HCT116 (cell line): ENCODE data around the gene TYMP. TPM values are rescaled to one million over a fixed set of nuclear protein-coding genes. Genes with fewer than 3 reads are reported as not detected.

Experiments used
- ATAC-seq: fragments of 200-7000 bp; cut with Tn5 transposase; 2 replicates; pipeline ENCODE4 v1.9.1; 2020; ENCODE audit warnings: mild to moderate bottlenecking, moderate library complexity
- BruUV-seq: library from RNA; stranded (reverse); fragments of 400-500 nt; replicated peaks from 2 replicates; lab custom pipeline; 2021; lab: Mats Ljungman, UMichigan
- CTCF ChIA-PET: fragments of 300-600 bp; sonication (Branson Sonifier 250); formaldehyde crosslinking; loops from one replicate; lab custom pipeline; 2021; ENCODE audit warnings: antibody characterized with exemption; lab: Charles Lee
- POLR2A ChIA-PET: fragments of 300-600, 350-600 bp; sonication (Branson Sonifier 250); formaldehyde crosslinking; loops from one replicate; lab custom pipeline; 2021; ENCODE audit warnings: antibody characterized with exemption; lab: Charles Lee
- RAD21 ChIA-PET, 2 experiments: fragments of 300-600 bp; sonication (Branson Sonifier 250); formaldehyde crosslinking; loops; one replicate each; lab custom pipeline; 2023; ENCODE audit warnings: low total read pairs in 2 of 2; ENCODE audit not compliant: uncharacterized antibody in 2 of 2, unreplicated experiment in 2 of 2, low non-redundant PET in 1 of 2; lab: Charles Lee
- DNase-seq: peaks from one replicate; pipeline ENCODE4 v3.0.0-alpha.2; 2010; ENCODE audit warnings: low read depth, low spot score
- H2AFZ ChIP-seq: fragments of 200-600 bp; shearing (Covaris generic), sonication (generic); 2 replicates; pipeline ENCODE4 v1.6.1; 2017; ENCODE audit warnings: low read depth, mixed run types, mixed read lengths, antibody characterized with exemption, low read length; ENCODE audit not compliant: poor library complexity, severe bottlenecking
- H3K27ac ChIP-seq: 2 replicates; pipeline ENCODE4 v1.5.1; 2012; ENCODE audit warnings: low read depth, low read length
- H3K27me3 ChIP-seq: fragments of 200-600 bp; sonication (generic); 2 replicates; pipeline ENCODE4 v1.6.1; 2016; ENCODE audit warnings: mixed run types, low read length, mixed read lengths; ENCODE audit not compliant: insufficient read depth
- H3K36me3 ChIP-seq, 2 experiments: fragments of 200-500 bp in 1 of 2; fragments of 200-600 bp in 1 of 2; sonication (Bioruptor generic) in 1 of 2; sonication (generic) in 1 of 2; 2 replicates each; pipeline versions ENCODE4 v1.5.1 to v1.6.1; 2014 to 2016; ENCODE audit warnings: low read length in 2 of 2, inconsistent platforms in 1 of 2, mixed read lengths in 1 of 2, mixed run types in 1 of 2; ENCODE audit not compliant: insufficient read depth in 2 of 2, control insufficient read depth in 1 of 2
- H3K4me1 ChIP-seq, 2 experiments: fragments of 200-600 bp in 1 of 2; sonication (generic) in 1 of 2; 2 replicates each; pipeline versions ENCODE4 v1.5.1 to v1.6.1; 2012 to 2017; ENCODE audit warnings: low read length in 2 of 2, inconsistent platforms in 1 of 2, mild to moderate bottlenecking in 1 of 2, mixed read lengths in 1 of 2, mixed run types in 1 of 2, moderate library complexity in 1 of 2; ENCODE audit not compliant: insufficient read depth in 2 of 2, control insufficient read depth in 1 of 2
- H3K4me2 ChIP-seq: fragments of 200-600 bp; sonication (generic); 2 replicates; pipeline ENCODE4 v1.6.1; 2017; ENCODE audit warnings: mixed run types, low read length, mixed read lengths
- H3K4me3 ChIP-seq, 2 experiments: fragments of 200-600 bp in 1 of 2; sonication (generic) in 1 of 2; replicated peaks in 1 of 2; 2 replicates each; pipeline ENCODE4 v1.5.1; 2011 to 2016; ENCODE audit warnings: low read length in 2 of 2, control low read depth in 1 of 2, low read depth in 1 of 2, mild to moderate bottlenecking in 1 of 2, mixed read lengths in 1 of 2, mixed run types in 1 of 2
- H3K79me2 ChIP-seq: fragments of 200-600 bp; sonication (generic); 2 replicates; pipeline ENCODE4 v1.6.1; 2017; ENCODE audit warnings: mild to moderate bottlenecking, mixed run types, low read length, moderate library complexity, mixed read lengths; ENCODE audit not compliant: insufficient read depth
- H3K9ac ChIP-seq: fragments of 200-600 bp; sonication (generic); 2 replicates; pipeline ENCODE4 v1.6.1; 2016; ENCODE audit warnings: low read length, mixed read lengths
- H3K9me2 ChIP-seq: fragments of 200-600 bp; sonication (generic), shearing (Covaris generic); 2 replicates; pipeline ENCODE4 v1.6.1; 2017; ENCODE audit warnings: mixed run types, mild to moderate bottlenecking, moderate library complexity; ENCODE audit not compliant: insufficient read depth
- H3K9me3 ChIP-seq, 2 experiments: fragments of 200-500 bp in 1 of 2; fragments of 200-600 bp in 1 of 2; sonication (Bioruptor generic) in 1 of 2; sonication (generic) in 1 of 2; 2 replicates each; pipeline ENCODE4 v1.6.1; 2014 to 2017; ENCODE audit warnings: low read length in 2 of 2, mixed read lengths in 2 of 2, inconsistent platforms in 1 of 2, low read depth in 1 of 2, mild to moderate bottlenecking in 1 of 2, mixed run types in 1 of 2, moderate library complexity in 1 of 2; ENCODE audit not compliant: control insufficient read depth in 1 of 2, insufficient read depth in 1 of 2
- H4K20me1 ChIP-seq: fragments of 200-600 bp; sonication (generic), shearing (Covaris generic); 2 replicates; pipeline ENCODE4 v1.6.1; 2017; ENCODE audit warnings: mixed run types, mild to moderate bottlenecking, moderate library complexity; ENCODE audit not compliant: insufficient read depth
- EGR1 ChIP-seq: IDR thresholded peaks from 2 replicates; pipeline ENCODE4 v1.6.1; 2012; ENCODE audit warnings: low read depth
- ELF1 ChIP-seq: IDR thresholded peaks from 2 replicates; pipeline ENCODE4 v1.6.1; 2012; ENCODE audit warnings: low read depth, borderline replicate concordance
- JUND ChIP-seq: IDR thresholded peaks from 2 replicates; pipeline ENCODE4 v1.6.1; 2012
- RAD21 ChIP-seq: IDR thresholded peaks from 2 replicates; pipeline ENCODE4 v1.6.1; 2012; ENCODE audit warnings: low read depth, mild to moderate bottlenecking
- YY1 ChIP-seq: IDR thresholded peaks from 2 replicates; pipeline ENCODE4 v1.6.1; 2011; ENCODE audit warnings: low read length, low read depth, moderate library complexity, mild to moderate bottlenecking; ENCODE audit not compliant: insufficient replicate concordance; ENCODE audit errors: extremely low read depth
- ZNF274 ChIP-seq: fragments of 200-500 bp; sonication (Bioruptor generic); IDR thresholded peaks from 2 replicates; pipeline ENCODE4 v1.6.1; 2014; ENCODE audit warnings: mild to moderate bottlenecking, low read depth, low read length, inconsistent platforms
- intact Hi-C: fragments of 100-400 bp; cut with micrococcal nuclease; formaldehyde crosslinking; loops from 2 replicates; pipeline ENCODE4 v1.10.0; 2022
- total RNA-seq: library from RNA; stranded (reverse); gene quantifications from one replicate; pipeline ENCODE4 v1.2.1, GENCODE V29; 2021; ENCODE audit not compliant: unreplicated experiment
- TF ChIP-seq, protein P1 (sequence below): IDR thresholded peaks from 2 replicates; pipeline ENCODE4 v1.6.1; 2012; ENCODE audit warnings: low read depth
- TF ChIP-seq, protein P2 (sequence below), 3 experiments: fragments of 200-600 bp in 1 of 3; sonication (generic) in 1 of 3; IDR thresholded peaks in 2 of 3; conservative IDR thresholded peaks in 1 of 3; 2 replicates each; pipeline ENCODE4 v1.5.1; 2012 to 2017; ENCODE audit warnings: low read depth in 2 of 3, low read length in 2 of 3, antibody characterized with exemption in 1 of 3, borderline replicate concordance in 1 of 3, control low read depth in 1 of 3, mild to moderate bottlenecking in 1 of 3, mixed read lengths in 1 of 3, mixed run types in 1 of 3, moderate library complexity in 1 of 3; ENCODE audit not compliant: insufficient read depth in 1 of 3

Gene TYMP
- total RNA-seq, 1 experiment from 2014 or later, result 43.2 TPM

DNA sequence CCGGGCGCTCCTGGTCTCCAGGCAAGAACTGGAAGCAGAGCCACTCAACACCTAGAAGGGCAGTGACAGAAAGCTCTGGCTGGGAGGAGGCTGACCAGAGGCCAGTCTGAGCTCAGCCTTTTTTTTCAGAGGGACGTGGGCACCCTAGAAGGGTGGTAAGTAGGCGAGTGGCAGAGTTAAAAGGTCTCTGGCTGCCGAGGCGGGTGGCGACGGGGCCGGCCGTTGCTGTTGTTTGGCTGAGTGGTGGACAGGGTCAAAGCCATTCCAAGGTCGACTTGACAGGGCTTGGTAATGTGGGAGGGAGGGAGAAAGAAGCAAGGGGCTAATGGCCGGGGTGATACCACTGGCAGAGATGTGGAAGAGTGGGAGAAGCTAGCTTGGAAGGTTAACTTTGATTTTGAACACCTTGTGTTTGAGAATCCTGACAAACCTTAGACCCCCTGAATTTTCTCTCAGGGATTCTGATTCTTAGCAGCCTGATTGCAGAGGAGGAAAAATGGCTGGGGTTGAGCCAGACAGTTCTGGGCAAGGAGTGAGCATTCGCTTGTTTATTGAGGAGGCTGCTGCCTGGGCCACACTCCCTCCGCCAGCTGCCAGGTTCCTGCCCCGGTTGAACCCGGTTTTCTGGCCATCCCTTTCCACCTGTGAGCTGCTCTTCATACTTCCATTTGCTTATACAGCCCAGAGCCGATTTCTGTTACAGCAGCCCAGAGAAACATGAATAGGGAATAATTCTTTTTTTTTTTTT is 33.8 kb upstream of the TYMP start:
- BruUV-seq, result no TSS peak
- DNase-seq, result no peak
- ChIA-PET CTCF (interaction anchor here (1.3 to 1.7 kb wide), 6 partner anchors 9 to 57 kb away, joined by 4 to 11 read pairs (median 8); partner anchors contain the start of genes CHKB and SCO2), POLR2A (interaction anchor here (1.0 to 1.6 kb wide), 7 partner anchors 11 to 65 kb away, joined by 3 to 8 read pairs (median 4); partner anchors contain the start of genes ARSA, CHKB, LMF2 and NCAPH2), RAD21 (interaction anchor here in 1 of 2 experiments (0.8 to 1.2 kb wide), 2 partner anchors 12 to 36 kb away, joined by 3 to 4 read pairs; no protein-coding TSS in a partner anchor)
- intact Hi-C loops, result no loop called here
- Histone ChIP-seq H3K9me2 (no peaks in the 10 kb centered on the region), H3K79me2 (no peaks in the 10 kb centered on the region), H3K4me2 (peak overlapping the region; percentile 81), H3K4me3 (peak overlapping the region; percentile 70), H3K4me1 (peaks cover 6 to 11% of the 10 kb centered on the region in 2 experiments; a peak in 2 of 4 replicates), H3K9ac (peak overlapping the region; percentile 61), H3K27me3 (no peaks in the 10 kb centered on the region), H3K36me3 (no peaks in the 10 kb centered on the region; a peak in 1 of 4 replicates)
- no peak for TF ChIP-seq JUND
- TF ChIP-seq, all 23 proteins: peak for 0
- H2AFZ ChIP-seq, result no peak overlapping the region
- no peaks in the 10 kb centered on the region for H4K20me1 ChIP-seq
- H3K9me3 ChIP-seq, result no peaks in the 10 kb centered on the region
- ATAC-seq, result no peak; the same call in 1 of the 2 replicates
- peak overlapping the region; percentile 43; the same call in 1 of the 2 replicates for H3K27ac ChIP-seq

DNA sequence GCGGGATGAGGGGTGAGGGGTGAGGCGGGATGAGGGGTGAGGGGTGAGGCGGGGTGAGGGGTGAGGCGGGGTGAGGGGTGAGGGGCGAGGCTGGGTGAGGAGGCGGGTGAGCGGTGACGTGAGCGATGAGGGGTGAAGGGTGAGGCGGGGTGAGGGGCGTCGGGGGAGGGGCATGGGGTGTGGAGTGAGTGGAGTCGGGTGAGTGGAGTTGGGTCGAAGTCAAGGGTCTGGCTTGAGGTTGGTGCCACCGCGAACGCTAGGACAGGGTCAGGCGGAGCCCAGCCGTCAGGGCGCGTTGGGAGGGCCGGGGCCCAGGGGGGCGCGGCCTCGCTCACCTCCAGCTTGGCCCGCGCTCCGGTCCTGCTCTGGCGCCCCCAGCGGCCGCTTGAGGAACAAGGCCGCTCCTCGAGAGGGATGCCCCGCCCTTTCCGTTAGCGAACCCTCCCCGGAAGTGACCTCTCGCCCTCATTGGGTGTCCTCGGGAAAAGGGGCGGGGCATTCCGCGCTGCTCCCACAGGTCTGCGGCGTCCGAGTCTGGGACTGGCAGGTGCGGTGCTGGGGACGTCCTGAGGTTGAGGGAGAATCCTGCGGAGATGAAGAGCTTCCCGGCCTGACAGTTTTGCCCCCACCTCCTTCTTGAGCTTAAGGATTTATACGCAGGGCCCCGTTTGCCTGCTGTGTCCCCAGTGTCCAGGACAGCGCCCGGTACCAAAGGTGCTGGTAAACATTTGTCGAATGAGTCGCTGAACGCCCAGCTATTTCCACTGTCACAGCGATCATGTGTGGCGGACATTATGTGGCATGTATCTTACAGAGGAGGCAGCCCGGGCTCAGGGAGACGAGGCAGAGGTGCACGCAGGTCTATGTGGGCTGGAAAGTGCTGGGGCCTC is 33.0 kb upstream of the TYMP start, which contains the start of gene SYCE3:
TSS of gene SYCE3 (minus strand) at position 397 of the 890 bp plus-strand sequence. CDS start 6,514 bp downstream, outside the sequence.
- POLR2A ChIA-PET, result interaction anchor here (1.0 to 1.6 kb wide), 6 partner anchors 12 to 55 kb away, joined by 3 to 8 read pairs (median 4); partner anchors contain the start of genes CHKB, LMF2, NCAPH2 and SCO2
- H2AFZ ChIP-seq, result no peak within 1 kb of the TSS
- H4K20me1 ChIP-seq, result no peaks in the 10 kb centered on the region
- H3K79me2 ChIP-seq, result no peaks in the 10 kb centered on the region
- no peaks in the 10 kb centered on the region for H3K9me2 ChIP-seq
- ATAC-seq (peak; percentile 97), DNase-seq (peak; percentile 89)
- peak within 1 kb of the TSS; percentile 81 for H3K4me2 ChIP-seq
- BruUV-seq, result TSS peak; percentile 95
- H3K27me3 ChIP-seq, result no peaks in the 10 kb centered on the region
- RAD21 ChIA-PET, result interaction anchor here (0.8 to 1.2 kb wide), 3 partner anchors 12 to 37 kb away, joined by 3 to 5 read pairs (median 4); partner anchors contain the start of gene SCO2 (in 1 of the 2)
- CTCF ChIA-PET, result interaction anchor here (0.6 to 1.7 kb wide), 9 partner anchors 10 to 55 kb away, joined by 3 to 11 read pairs (median 4); partner anchors contain the start of genes CHKB, KLHDC7B, LMF2 and NCAPH2
- no peaks in the 10 kb centered on the region; a peak in 1 of 4 replicates for H3K36me3 ChIP-seq
- no peaks in the 10 kb centered on the region for H3K9me3 ChIP-seq
- intact Hi-C loops, result no loop called here
- H3K4me1 ChIP-seq, result peaks cover 6 to 11% of the 10 kb centered on the region in 2 experiments; a peak in 2 of 4 replicates
- peak within 1 kb of the TSS; percentile 61 for H3K9ac ChIP-seq
- peak within 1 kb of the TSS; percentile 70 for H3K4me3 ChIP-seq
- peak within 1 kb of the TSS; percentile 43; the same call in 1 of the 2 replicates for H3K27ac ChIP-seq
- TF ChIP-seq YY1 (no peak), RAD21 (peak; percentile 59), ZNF274 (no peak), EGR1 (no peak), ELF1 (no peak; the same call in 1 of the 2 replicates)
- TF ChIP-seq, protein P1, sequence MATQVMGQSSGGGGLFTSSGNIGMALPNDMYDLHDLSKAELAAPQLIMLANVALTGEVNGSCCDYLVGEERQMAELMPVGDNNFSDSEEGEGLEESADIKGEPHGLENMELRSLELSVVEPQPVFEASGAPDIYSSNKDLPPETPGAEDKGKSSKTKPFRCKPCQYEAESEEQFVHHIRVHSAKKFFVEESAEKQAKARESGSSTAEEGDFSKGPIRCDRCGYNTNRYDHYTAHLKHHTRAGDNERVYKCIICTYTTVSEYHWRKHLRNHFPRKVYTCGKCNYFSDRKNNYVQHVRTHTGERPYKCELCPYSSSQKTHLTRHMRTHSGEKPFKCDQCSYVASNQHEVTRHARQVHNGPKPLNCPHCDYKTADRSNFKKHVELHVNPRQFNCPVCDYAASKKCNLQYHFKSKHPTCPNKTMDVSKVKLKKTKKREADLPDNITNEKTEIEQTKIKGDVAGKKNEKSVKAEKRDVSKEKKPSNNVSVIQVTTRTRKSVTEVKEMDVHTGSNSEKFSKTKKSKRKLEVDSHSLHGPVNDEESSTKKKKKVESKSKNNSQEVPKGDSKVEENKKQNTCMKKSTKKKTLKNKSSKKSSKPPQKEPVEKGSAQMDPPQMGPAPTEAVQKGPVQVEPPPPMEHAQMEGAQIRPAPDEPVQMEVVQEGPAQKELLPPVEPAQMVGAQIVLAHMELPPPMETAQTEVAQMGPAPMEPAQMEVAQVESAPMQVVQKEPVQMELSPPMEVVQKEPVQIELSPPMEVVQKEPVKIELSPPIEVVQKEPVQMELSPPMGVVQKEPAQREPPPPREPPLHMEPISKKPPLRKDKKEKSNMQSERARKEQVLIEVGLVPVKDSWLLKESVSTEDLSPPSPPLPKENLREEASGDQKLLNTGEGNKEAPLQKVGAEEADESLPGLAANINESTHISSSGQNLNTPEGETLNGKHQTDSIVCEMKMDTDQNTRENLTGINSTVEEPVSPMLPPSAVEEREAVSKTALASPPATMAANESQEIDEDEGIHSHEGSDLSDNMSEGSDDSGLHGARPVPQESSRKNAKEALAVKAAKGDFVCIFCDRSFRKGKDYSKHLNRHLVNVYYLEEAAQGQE, result no peak
- TF ChIP-seq, protein P2, sequence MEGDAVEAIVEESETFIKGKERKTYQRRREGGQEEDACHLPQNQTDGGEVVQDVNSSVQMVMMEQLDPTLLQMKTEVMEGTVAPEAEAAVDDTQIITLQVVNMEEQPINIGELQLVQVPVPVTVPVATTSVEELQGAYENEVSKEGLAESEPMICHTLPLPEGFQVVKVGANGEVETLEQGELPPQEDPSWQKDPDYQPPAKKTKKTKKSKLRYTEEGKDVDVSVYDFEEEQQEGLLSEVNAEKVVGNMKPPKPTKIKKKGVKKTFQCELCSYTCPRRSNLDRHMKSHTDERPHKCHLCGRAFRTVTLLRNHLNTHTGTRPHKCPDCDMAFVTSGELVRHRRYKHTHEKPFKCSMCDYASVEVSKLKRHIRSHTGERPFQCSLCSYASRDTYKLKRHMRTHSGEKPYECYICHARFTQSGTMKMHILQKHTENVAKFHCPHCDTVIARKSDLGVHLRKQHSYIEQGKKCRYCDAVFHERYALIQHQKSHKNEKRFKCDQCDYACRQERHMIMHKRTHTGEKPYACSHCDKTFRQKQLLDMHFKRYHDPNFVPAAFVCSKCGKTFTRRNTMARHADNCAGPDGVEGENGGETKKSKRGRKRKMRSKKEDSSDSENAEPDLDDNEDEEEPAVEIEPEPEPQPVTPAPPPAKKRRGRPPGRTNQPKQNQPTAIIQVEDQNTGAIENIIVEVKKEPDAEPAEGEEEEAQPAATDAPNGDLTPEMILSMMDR (IDR thresholded peaks at IDR 0.05 in 2 of 3, conservative IDR thresholded peaks at IDR 0.05 in 1 of 3; ENCODE audit: borderline replicate concordance in 1 of 3, insufficient read depth in 1 of 3, low read depth in 2 of 3, low read length in 2 of 3), result peak; percentile 52 to 92 (median 79)
